CD14-positive monocyte (primary cell): ENCODE measurements around the gene OAF. TPM values are rescaled to one million over a fixed set of nuclear protein-coding genes. Genes with fewer than 3 reads are reported as not detected.

Experiments
- DNase-seq, 3 donors: peaks; one replicate each; pipeline ENCODE4 v3.0.0-alpha.2; 2011 to 2022
- H2AFZ ChIP-seq: 2 replicates; pipeline ENCODE4 v1.6.0; 2012; ENCODE audit warnings: mild to moderate bottlenecking, low read depth, low read length, inconsistent platforms; ENCODE audit not compliant: insufficient read depth, poor library complexity, severe bottlenecking
- H3K27ac ChIP-seq, 2 donors: 1 replicate in 1 of 2; 2 replicates in 1 of 2; pipeline ENCODE4 v1.5.1; 2012 to 2013; ENCODE audit warnings: low read length in 2 of 2, control low read depth in 1 of 2, inconsistent platforms in 1 of 2, low read depth in 1 of 2, mild to moderate bottlenecking in 1 of 2
- H3K27me3 ChIP-seq, 2 donors: one replicate each; pipeline versions ENCODE4 v1.6.0 to v1.6.1; 2011 to 2013; ENCODE audit warnings: low read length in 2 of 2; ENCODE audit not compliant: control insufficient read depth in 2 of 2, insufficient read depth in 2 of 2
- H3K36me3 ChIP-seq, 2 donors: replicated peaks in 1 of 2; 1 replicate in 1 of 2; 2 replicates in 1 of 2; pipeline versions ENCODE4 v1.5.1 to v1.6.1; 2012 to 2013; ENCODE audit warnings: low read length in 2 of 2, control low read depth in 1 of 2, inconsistent platforms in 1 of 2, mild to moderate bottlenecking in 1 of 2; ENCODE audit not compliant: insufficient read depth in 2 of 2, control insufficient read depth in 1 of 2
- H3K4me1 ChIP-seq, 2 donors: 1 replicate in 1 of 2; 2 replicates in 1 of 2; pipeline versions ENCODE4 v1.5.1 to v1.6.1; 2012 to 2013; ENCODE audit warnings: low read length in 2 of 2, control low read depth in 1 of 2, inconsistent platforms in 1 of 2, mild to moderate bottlenecking in 1 of 2, moderate library complexity in 1 of 2; ENCODE audit not compliant: insufficient read depth in 2 of 2, control insufficient read depth in 1 of 2
- H3K4me2 ChIP-seq: replicated peaks from 2 replicates; pipeline ENCODE3; 2012; ENCODE audit warnings: low read length, moderate library complexity, mild to moderate bottlenecking; ENCODE audit not compliant: poor library complexity, severe bottlenecking; ENCODE audit errors: extremely low read depth
- H3K4me3 ChIP-seq, 3 experiments: fragments of 200-600 bp in 1 of 3; sonication (generic) in 1 of 3; replicated peaks in 1 of 3; 1 replicate in 2 of 3; 2 replicates in 1 of 3; pipeline ENCODE4 v1.5.1; 2011 to 2013; ENCODE audit warnings: low read length in 3 of 3, mild to moderate bottlenecking in 3 of 3, control low read depth in 2 of 3, low read depth in 2 of 3, inconsistent platforms in 1 of 3, moderate library complexity in 1 of 3
- H3K79me2 ChIP-seq: 2 replicates; pipeline ENCODE4 v1.6.0; 2012; ENCODE audit warnings: mild to moderate bottlenecking, control low read depth, inconsistent platforms, low read length, moderate library complexity; ENCODE audit not compliant: insufficient read depth
- H3K9ac ChIP-seq: 2 replicates; pipeline ENCODE4 v1.6.0; 2017; ENCODE audit warnings: low read length, mild to moderate bottlenecking; ENCODE audit not compliant: insufficient read depth, poor library complexity, severe bottlenecking
- H3K9me3 ChIP-seq, 2 donors: replicated peaks in 1 of 2; 1 replicate in 1 of 2; 2 replicates in 1 of 2; pipeline versions ENCODE4 v1.5.1 to v1.6.1; 2012 to 2013; ENCODE audit warnings: low read length in 2 of 2, control low read depth in 1 of 2; ENCODE audit not compliant: control insufficient read depth in 1 of 2, insufficient read depth in 1 of 2
- H4K20me1 ChIP-seq: 2 replicates; pipeline ENCODE4 v1.6.0; 2012; ENCODE audit warnings: mild to moderate bottlenecking, low read length, control low read depth, moderate library complexity; ENCODE audit not compliant: insufficient read depth
- H3K27ac Mint-ChIP-seq, 7 donors: one replicate each; pipeline ENCODE4 v1.8.0; 2020; ENCODE audit warnings: mild to moderate bottlenecking in 7 of 7, mixed read lengths in 7 of 7, moderate library complexity in 6 of 7, inconsistent platforms in 2 of 7
- H3K27me3 Mint-ChIP-seq, 3 donors: one replicate each; pipeline ENCODE4 v1.8.0; 2021 to 2022; ENCODE audit warnings: low read depth in 3 of 3, mild to moderate bottlenecking in 3 of 3, mixed read lengths in 3 of 3, moderate library complexity in 3 of 3, inconsistent platforms in 1 of 3
- H3K36me3 Mint-ChIP-seq, 2 donors: one replicate each; pipeline ENCODE4 v1.8.0; 2020; ENCODE audit warnings: mixed read lengths in 2 of 2, inconsistent platforms in 1 of 2, mild to moderate bottlenecking in 1 of 2
- H3K4me1 Mint-ChIP-seq: one replicate; pipeline ENCODE4 v1.8.0; 2020; ENCODE audit warnings: mild to moderate bottlenecking, mixed read lengths
- H3K4me3 Mint-ChIP-seq, 2 donors: one replicate each; pipeline ENCODE4 v1.8.0; 2020; ENCODE audit warnings: mild to moderate bottlenecking in 2 of 2, mixed read lengths in 2 of 2, moderate library complexity in 1 of 2
- H3K9me3 Mint-ChIP-seq, 7 donors: one replicate each; pipeline ENCODE4 v1.8.0; 2020 to 2022; ENCODE audit warnings: mixed read lengths in 7 of 7, mild to moderate bottlenecking in 6 of 7, moderate library complexity in 6 of 7, inconsistent platforms in 2 of 7
- WGBS: methylation state at CpG from one replicate; pipeline ENCODE4 v1.1.5; 2013; ENCODE audit warnings: missing lambda C conversion rate; ENCODE audit not compliant: insufficient coverage; 5-methylcytosine and 5-hydroxymethylcytosine counted together
- intact Hi-C, 2 donors: fragments of 100-400 bp; cut with micrococcal nuclease; formaldehyde crosslinking; loops; one replicate each; pipeline versions ENCODE4 v1.15.0 to v1.15.1; 2023
- polyA plus RNA-seq, 3 donors: library from polyadenylated mRNA; depleted of rRNA in 1 of 3; unstranded in 2 of 3; stranded (reverse) in 1 of 3; fragments of 300-500 nt in 2 of 3; fragments of >200 nt in 1 of 3; fragmentation: Illumina TruSeq in 2 of 3; gene quantifications; 1 replicate in 2 of 3; 2 replicates in 1 of 3; pipeline ENCODE4 v1.2.3, GENCODE V29; 2012 to 2021
- TF ChIP-seq, protein P1 (sequence below): fragments of 200-600 bp; IDR thresholded peaks from one replicate; pipeline ENCODE4 v1.8.0; 2022; ENCODE audit warnings: antibody characterized with exemption, mild to moderate bottlenecking

OAF gene
- polyA plus RNA-seq, 3 donors: 31.5 to 57.2 (median 49.2) TPM

DNA sequence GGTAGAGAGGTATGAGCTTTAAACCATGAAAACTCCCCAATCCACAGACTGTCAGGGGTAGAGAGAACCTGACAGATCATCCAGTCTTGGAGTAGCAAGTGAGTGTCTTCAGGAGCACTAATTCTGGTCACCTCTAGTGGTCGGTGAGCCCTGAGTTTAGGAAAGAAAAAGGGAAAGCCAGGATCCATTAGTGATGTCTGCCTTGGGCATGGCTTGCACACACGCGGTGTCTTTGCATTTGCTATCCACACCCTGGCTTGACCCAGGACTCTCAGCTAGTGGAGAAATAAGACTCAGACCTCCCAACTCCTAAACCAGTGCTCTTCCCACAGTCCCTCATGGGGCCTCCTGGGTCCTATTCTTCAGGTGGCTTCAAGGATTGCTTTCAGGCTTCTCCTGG lies 48.4 kb downstream of the OAF start:
- Mint-ChIP-seq H3K27me3 (peaks cover 48 to 53% (median 52%) of the 10 kb centered on the region in 3 donors), H3K9me3 (peaks cover 0 to 2% (median 0%) of the 10 kb centered on the region in 7 donors), H3K4me3 (no peak overlapping the region), H3K4me1 (peaks cover 3% of the 10 kb centered on the region), H3K36me3 (no peaks in the 10 kb centered on the region), H3K27ac (no peak overlapping the region)
- no peak overlapping the region for H3K27ac ChIP-seq
- WGBS: 100% methylated on average over 1 of the region's 3 CpGs
- peaks cover 5 to 40% of the 10 kb centered on the region in 2 donors for H3K27me3 ChIP-seq
- H3K79me2 ChIP-seq: no peaks in the 10 kb centered on the region
- H3K9ac ChIP-seq: no peak overlapping the region
- intact Hi-C loops: no loop called here
- no peak overlapping the region for H2AFZ ChIP-seq
- no peaks in the 10 kb centered on the region for H4K20me1 ChIP-seq
- no peak for DNase-seq
- H3K9me3 ChIP-seq: peaks cover 0 to 3% of the 10 kb centered on the region in 2 donors
- no peaks in the 10 kb centered on the region for H3K4me1 ChIP-seq
- no peaks in the 10 kb centered on the region for H3K36me3 ChIP-seq
- TF ChIP-seq, protein P1, sequence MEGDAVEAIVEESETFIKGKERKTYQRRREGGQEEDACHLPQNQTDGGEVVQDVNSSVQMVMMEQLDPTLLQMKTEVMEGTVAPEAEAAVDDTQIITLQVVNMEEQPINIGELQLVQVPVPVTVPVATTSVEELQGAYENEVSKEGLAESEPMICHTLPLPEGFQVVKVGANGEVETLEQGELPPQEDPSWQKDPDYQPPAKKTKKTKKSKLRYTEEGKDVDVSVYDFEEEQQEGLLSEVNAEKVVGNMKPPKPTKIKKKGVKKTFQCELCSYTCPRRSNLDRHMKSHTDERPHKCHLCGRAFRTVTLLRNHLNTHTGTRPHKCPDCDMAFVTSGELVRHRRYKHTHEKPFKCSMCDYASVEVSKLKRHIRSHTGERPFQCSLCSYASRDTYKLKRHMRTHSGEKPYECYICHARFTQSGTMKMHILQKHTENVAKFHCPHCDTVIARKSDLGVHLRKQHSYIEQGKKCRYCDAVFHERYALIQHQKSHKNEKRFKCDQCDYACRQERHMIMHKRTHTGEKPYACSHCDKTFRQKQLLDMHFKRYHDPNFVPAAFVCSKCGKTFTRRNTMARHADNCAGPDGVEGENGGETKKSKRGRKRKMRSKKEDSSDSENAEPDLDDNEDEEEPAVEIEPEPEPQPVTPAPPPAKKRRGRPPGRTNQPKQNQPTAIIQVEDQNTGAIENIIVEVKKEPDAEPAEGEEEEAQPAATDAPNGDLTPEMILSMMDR: no peak
- no peak overlapping the region for H3K4me2 ChIP-seq
- no peak overlapping the region for H3K4me3 ChIP-seq

GRCh38 chr11:120259988-120260565 lies 49.2 kb downstream of the OAF start:
- no peaks in the 10 kb centered on the region for H4K20me1 ChIP-seq
- 87% methylated on average over 5 of the region's 7 CpGs for WGBS
- no peak for DNase-seq
- H3K4me2 ChIP-seq: no peak overlapping the region
- H3K9me3 Mint-ChIP-seq: peaks cover 0 to 2% (median 0%) of the 10 kb centered on the region in 7 donors
- TF ChIP-seq, protein P1: no peak
- H3K4me3 Mint-ChIP-seq: no peak overlapping the region
- no peak overlapping the region for H2AFZ ChIP-seq
- H3K79me2 ChIP-seq: no peaks in the 10 kb centered on the region
- peaks cover 45 to 47% (median 46%) of the 10 kb centered on the region in 3 donors for H3K27me3 Mint-ChIP-seq
- H3K27ac ChIP-seq: no peak overlapping the region
- H3K4me1 ChIP-seq: no peaks in the 10 kb centered on the region
- intact Hi-C loops: no loop called here
- peaks cover 0 to 3% of the 10 kb centered on the region in 2 donors for H3K9me3 ChIP-seq
- no peak overlapping the region for H3K4me3 ChIP-seq
- H3K36me3 Mint-ChIP-seq: no peaks in the 10 kb centered on the region
- peaks cover 3% of the 10 kb centered on the region for H3K4me1 Mint-ChIP-seq
- peaks cover 5 to 32% of the 10 kb centered on the region in 2 donors for H3K27me3 ChIP-seq
- no peak overlapping the region for H3K9ac ChIP-seq
- H3K27ac Mint-ChIP-seq: no peak overlapping the region
- no peaks in the 10 kb centered on the region for H3K36me3 ChIP-seq
